SIG-M5 (cell line): Measurements from ENCODE around the gene IFNGR1.
A peak's percentile ranks its signal among the peaks of the same experiment; 100 is the strongest.
"Not testable (repeated sequence)": the region's sequence is repeated elsewhere in the genome, so short reads cannot be mapped to it uniquely, and the experiment has no call there.

Experiments used
- DNase-seq: peaks from one replicate; lab custom pipeline; 2025; lab: John Stamatoyannopoulos, UW

Gene IFNGR1

DNA sequence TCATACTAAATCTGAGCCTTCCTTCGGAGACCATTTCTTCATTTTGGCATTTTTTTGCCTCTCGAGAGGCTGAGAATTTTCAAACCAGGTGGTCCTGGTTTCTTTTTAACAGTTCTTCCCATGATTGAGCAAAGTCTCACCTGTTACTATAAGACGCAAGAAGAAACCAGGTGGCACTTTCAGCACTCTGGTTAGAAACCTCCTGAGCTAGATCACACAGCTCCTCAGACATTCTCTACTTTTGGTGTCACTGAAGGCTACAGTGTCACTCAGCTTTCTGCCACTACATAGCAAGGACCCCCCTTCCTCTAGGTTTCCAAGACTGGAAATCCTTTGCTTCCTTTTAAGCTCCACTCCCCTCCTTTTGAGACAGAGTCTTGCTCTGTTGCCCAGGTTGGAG is 7.3 kb downstream of the IFNGR1 start:
- no peak for DNase-seq

DNA sequence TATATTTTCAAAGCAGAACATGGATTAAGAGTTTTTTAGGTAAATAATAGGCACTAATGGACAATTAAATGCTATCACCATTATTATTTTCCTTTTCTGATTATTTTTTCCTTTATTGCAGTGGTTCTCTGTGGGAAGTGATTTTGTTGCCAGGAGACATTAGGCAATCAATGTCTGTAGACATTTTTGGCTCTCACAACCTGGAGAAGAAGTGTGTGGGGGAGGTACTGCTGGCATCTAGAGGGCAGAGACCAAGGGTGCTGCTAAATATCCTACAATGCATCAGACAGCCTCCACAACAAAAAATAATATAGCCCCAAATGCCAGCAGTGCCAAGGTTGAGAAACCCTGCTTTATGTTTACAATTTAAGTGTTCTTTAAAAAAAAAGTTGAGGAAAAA is 8.3 kb downstream of the IFNGR1 start:
- DNase-seq = no peak

DNA sequence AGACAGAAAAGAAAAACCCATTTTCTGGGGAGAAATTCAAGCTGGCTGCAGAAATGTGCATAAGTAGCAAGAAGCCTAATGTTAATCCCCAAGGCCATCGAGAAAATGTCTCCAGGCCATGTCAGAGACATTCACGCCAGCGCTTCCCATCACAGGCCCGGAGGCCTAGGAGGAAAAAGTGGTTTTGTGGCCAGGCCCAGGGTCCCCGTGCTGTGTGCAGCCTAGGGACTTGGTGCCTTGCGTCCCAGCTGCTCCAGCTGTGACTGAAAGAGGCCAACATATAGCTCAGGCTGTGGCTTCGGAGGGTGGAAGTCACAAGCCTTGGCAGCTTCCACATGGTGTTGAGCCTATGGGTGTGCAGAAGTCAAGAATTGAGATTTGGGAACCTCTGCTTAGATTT is 10.9 kb downstream of the IFNGR1 start:
- DNase-seq = no peak

DNA sequence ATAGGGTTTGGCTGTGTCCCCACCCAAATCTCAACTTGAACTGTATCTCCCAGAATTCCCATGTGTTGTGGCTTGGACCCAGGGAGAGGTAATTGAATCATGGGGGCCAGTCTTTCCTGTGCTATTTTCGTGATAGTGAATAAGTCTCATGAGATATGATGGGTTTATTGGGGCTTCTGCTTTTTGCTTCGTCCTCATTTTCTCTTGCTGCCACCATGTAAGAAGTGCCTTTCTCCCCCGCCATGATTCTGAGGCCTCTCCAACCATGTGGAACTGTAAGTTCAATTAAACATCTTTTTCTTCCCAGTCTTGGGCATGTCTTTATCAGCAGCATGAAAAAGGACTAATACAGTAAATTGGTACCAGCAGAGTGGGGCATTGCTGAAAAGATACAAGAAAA is 11.7 kb downstream of the IFNGR1 start:
- DNase-seq = not testable (repeated sequence)

DNA sequence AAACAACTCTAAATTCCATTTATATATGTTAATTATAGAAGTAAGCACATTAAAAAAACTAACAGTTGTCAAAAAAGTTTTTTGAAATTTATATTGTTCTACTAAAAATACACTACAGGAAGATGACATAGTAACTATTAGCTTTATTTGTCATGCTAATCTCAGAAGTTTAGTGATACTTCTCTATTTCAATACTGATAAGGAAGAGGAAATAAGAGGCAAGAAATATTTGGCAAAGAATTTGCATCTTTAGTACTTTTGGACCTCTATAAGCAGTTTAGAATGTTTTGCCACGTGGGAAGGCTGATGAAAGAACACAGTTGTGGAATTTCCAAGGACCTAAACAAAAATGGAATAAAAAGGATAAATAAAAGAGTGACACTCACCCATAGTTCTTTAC is 12.6 kb downstream of the IFNGR1 start:
- DNase-seq = no peak

DNA sequence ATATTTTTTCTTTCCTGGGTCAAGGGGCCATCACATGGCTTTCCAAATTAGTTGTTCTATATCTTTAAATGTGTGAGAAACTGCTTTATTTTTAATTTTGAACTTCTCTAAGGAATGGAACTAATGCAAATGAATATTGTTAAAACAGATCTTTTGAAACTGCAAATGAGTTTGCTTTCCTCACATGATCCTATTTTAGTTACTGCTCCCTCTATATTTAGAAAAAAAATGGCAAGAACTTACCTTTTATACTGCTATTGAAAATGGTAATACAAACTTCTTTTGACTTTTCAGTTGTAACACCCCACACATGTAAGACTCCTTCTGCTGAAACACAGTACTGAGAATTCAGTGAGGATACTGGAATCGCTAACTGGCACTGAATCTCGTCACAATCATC is 15.9 kb downstream of the IFNGR1 start:
- no peak for DNase-seq

DNA sequence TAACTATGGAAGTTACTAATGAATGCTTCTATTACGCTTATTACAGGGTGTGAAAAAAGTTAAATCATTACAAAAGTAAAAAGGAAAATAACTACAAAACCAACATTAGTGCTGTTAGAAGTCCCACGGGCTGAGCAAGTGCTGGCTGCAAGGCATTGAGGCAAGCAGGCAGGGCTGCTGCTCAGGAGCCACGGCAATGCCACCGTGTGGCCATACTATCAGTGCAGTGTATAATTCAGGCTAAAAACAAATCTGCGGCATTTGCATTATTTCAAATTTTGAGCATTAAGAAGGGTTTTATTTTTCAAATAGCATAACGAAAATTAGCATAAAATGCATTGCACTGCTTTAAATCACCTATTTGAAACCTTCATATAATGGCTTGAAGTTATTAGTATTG is 17.1 kb downstream of the IFNGR1 start:
- DNase-seq = no peak

DNA sequence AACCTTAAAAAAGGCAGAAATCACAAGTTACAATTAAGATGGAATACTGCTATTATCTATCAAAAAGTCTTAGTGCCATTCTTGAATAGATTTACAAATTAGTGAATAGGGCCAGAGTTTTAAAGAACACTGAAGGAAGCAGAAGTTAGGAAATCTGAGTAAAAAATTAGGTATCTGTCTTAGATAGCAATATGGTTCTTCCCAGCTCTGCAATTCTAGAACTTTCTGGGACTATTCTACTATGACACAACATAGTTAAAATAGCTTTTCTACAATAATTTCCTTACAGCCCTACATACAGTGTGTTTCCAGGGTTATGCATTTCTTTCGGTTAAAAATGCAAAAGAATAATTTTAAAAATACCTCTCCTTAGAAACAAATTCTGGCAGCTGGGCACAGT is 18.2 kb downstream of the IFNGR1 start:
- DNase-seq = no peak

DNA sequence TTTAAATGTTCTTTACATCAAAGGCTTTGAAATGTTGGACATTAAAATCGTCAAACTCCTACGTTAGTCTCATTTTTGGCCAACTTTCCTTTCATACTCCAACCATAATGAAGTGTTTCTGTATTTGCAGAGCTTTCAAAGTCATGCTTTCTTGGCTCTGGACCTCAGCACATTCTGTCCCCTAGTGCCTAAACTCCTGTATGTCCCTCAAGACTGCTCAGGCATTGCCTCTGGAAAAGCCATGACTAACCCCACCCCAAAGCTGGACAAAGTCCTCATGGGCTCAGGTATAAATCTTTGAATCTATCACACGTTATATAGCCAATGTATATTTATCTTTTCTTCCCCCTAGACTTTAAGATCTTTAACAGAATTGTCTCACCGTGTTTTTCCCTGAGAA is 18.9 kb downstream of the IFNGR1 start:
- no peak for DNase-seq

DNA sequence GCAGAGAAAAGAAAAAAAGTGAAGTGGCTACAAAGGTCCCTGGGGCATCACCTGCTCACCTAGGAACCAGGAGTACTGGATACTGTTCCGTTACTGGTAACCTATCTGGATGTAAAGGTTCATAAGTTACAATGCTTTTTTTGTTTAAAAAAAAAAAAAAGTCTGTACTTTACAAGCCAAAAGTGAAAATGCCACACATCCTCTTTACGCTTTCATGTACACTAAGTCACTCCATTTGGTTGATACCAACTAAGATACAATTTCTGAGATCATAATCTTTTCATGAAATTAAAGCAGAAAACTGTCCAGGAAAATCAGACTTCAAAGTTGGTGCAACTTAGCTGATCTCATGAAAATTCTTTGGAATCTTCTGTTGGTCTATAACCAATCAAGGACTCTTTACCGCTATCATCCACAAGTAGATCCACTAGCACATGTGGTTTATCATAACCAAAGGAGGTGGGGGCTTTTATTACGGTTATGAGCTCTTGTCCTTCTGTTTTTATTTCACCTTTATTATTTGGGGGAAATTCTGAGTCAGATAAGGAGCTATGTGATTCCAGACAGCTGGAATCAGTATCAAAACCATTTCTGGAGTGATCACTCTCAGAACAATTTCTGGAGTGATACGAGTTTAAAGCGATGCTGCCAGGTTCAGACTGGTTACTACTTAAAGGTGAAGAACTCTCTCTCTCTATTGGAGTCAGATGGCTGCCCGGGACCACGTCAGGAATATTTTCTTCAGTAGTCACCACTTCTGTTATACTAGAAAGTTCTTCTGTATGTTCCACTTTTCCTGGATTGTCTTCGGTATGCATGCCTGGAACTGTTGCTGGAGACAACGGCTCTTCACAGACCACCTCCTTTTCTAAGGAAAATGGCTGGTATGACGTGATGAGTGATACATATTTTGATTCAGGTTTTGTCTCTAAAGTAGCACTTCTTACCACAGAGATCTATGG is 21.2 kb downstream of the IFNGR1 start:
- no peak for DNase-seq

DNA sequence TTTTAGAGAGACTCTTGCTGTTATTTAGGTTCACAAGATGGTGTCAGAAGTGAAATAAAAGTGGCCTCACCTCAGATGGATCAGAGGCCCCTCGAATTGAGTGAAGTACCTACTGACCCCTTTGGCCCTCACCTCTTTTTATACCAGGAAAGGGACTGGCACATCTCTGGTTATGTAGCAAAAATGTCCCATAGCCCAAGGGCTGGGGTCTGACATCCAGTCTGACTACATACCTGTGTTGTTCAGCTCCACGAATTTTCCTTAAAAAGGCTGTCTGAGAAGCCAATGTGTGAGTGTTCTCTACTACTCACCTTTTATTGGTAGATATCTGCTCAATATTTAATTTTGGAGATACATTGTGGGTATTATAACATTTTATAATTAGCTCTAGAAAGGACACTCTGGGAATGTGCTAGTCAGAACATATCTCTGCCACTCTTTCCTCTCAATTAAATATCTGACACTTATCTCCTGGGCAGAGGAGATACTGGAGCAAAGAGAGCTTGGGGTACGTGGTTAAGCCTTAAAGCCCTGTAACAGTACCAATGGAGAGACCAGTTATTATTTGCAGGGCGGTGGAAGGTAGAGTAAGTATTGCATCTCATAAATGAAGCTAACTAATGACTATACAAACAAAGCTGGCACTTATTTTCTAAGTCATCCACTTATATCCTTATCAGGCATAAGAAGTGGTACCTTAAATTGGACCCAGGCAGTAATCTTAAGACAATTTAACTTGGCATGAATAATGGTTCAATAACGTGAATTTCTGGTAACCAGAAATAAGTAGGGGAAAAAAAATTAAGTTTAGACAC is 25.7 kb downstream of the IFNGR1 start:
- DNase-seq = no peak

DNA sequence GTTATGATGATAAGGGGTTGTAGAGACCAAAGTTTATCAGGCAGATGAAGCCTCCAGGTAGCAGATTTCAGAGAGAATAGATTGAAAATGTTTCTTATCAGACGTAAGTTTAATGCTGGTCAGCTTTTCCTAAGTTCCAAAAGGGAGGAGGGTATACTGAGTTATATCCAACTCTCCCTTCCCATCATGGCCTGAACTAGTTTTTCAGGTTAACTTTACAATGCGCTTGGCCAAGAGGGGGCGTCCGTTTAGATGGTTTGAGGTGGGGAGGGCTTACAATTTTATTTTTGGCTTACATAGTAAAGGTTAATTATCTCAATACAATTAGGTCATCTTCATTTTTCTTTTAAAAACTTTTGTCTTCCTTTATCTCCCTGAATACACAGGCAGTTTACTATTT is 26.4 kb downstream of the IFNGR1 start:
- DNase-seq = no peak

DNA sequence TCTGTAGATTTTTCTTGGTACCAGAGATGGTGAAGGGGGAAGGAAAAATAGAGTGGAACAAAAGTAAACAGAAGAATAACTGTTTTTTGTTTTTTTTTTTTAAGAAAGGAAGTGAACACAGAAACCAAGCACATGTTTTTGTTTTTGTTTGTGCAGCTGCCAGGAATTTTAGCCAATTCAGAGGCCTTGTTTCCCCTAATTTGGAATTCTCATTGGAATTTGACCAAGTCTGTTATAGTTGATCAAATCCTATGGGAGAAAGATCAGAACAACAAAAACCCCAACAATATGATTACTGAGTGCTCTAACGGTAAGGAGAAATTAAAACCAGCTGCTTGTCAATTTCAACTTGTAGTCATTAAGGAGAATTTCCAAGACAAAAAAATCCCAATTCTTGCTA is 27.5 kb downstream of the IFNGR1 start:
- DNase-seq = no peak

DNA sequence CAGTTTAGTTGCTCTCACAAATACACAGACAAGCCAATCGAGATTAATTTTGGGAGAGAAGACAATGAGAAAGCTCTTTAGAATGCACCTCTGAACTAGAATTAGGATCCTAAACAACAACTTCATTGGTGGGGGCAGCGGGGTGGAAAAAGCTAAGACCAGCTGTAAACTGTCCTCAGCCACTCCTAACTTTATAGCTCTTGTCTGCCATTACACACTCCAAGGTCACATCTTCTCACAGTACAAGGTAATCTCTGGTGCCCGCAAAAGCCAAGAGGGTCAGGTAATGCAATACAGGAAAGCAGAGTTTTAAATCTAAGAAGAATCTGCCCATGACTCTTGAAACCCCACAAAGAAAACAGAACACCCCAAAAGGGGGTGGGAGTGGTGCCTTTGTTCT is 27.9 kb downstream of the IFNGR1 start:
- DNase-seq = no peak

DNA sequence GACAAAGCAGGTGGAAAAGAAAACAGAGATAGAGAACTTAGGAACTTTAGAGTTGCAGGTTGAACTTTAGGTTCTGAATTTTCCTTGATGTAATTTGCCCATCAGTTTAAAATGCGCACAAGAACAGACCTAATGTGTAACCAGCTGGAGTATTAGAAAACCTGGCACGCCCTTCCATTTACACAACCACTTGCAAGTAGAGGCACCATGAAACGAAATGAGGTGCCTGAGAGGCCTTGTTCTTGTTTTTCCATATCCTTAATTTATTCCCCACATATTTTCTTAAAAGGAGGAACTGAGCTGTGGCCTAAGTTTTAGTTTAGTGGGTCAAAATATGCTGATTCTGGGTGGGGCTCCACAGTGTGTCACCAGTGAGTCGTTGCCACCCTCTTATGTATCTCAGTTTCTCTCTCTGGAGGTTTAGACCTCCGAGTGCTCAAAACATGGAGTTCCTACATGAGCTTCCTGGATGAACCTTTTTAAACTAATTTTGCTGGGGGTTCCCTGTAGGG is 28.5 kb downstream of the IFNGR1 start:
- DNase-seq = no peak

DNA sequence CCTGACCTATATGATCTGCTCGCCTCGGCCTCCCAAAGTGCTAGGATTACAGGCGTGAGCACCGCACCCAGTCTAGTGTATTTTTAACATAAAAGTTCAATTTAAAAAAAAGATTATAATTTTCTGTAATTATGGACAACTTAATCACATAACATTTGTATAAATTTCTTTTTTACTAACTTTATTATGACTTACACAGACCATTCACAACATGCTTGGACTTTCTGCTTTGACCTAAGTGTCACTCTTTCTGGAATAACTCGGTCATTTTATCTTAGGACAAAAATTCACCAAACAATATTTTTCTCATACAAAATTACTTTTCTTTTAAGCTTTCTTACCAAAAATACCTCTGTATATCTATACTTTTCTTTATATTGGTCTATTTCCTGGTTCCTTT is 30.3 kb downstream of the IFNGR1 start:
- no peak for DNase-seq

DNA sequence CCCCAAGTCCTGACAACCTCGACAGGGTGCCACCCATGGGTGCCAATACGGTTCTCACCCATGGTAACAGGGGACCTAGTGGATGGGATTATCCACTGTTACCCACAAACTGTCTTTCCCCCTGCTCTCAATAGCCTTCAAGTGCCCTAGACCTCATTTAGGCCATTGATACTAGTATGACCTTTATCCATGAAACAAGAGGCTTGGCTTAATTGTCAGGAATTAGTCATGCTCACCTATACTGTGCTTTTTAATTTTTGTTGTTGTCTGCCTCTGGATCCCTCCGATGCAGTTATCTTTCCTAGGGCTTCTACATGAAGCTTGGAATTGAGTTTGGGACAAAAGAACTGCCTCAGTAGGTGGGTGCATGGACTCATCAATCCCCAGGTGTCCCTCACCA is 33.9 kb downstream of the IFNGR1 start:
- DNase-seq = no peak

DNA sequence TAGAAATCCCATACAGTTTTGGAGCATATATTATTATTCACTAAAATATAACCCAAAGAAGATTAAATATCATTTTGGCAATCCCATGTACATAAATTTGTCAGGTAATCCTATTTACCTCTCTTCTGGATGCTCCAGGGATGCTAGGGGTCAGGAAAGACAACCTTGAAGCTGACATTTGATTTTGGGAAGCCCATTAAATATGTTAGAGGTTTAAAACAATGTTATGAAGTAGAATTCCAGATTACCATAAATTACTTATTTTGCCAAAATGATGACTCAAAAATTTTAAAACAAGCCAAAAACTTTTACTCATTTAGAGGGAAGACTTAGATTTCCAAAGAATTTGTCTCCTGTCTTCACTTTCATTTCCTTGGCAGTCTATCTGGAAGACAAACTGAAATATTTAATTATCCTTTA is 36.5 kb downstream of the IFNGR1 start:
- DNase-seq = no peak

DNA sequence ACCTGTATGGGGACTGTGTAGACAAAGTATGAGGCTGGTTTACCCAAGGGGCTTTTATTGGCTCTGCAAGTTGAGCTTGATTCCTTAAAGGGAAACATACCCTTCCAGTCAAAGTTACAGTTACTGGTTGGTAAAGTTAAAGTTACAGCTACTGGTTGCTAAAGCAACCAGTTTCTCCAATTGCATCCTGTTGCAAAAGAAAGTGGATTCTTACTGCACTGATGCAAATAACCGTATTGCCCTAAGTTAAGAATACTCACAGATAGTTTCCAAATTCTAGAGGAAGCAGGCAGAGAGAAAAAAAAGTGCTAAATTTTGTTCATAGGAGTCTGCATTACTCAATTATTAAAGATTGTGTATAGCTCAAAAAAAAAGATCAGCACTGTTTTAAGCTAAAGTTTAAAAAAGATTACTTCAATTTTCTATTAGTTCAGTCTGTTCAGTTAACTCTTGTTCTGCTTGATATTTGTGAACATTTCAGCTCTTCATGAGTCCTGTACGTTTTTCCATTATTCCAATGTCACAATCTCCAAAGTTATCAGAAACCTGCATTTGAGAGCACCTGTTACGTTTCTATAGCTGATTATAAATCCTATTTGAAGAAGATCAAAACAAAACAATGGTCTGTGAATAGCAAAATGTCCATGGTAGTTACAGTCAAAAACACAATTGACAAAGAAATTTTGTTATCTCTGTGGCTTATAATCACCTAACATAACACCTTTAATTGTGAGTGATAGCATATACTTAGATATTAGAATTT is 37.1 kb downstream of the IFNGR1 start:
- DNase-seq = peak; percentile 10

DNA sequence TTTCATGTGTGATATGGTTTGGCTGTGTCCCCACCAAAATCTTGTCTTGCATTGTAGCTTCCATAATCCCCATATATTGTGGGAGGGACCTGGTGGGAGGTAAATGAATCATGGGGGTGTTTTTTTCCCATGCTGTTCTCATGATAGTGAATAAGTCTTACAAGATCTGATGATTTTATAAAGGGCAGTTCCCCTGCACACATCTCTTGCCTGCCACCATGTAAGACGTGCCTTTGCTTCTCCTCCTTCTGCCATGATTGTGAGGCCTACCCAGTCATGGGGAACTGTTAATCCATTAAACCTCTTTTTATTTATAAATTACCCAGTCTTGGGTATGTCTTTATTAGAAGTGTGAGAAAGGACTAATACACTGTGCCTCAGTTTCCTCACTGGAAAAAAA is 41.6 kb downstream of the IFNGR1 start:
- DNase-seq = no peak

DNA sequence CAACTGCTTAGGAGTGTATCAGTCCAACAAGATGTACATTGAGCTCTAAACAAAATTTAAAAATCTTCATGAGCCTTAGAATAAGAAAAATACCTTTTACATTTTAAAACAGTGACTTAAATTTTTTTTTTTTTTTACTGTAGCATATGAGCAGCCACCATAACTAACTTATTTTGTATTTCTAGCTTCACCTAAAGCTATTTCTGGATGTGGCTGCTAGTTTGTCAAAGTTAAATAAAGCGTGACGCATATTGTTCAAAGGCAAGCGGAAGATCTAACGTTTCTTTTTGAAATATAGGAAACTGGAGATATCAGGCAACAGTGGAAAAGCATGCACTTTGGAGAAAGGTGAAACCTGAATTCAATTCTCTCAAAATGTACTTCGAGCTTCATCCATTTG is 42.5 kb downstream of the IFNGR1 start:
- no peak for DNase-seq

DNA sequence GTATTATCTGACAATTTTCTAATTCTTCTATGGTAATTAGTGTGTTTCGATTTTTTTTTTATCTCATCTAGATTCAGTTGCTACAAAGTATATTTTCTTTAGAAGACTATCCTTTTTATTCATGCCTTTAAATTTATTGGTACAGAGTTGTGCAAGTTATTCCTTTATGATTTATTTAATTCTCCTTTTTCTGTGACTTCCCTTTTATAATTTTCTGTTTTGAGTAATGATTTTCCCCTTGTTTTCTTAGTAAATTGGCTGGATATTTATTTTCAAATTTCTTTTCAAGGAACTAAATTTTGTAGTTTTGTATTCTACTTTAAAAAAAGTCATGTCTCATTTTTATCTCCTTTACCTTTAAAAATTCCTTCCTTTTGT is 43.3 kb downstream of the IFNGR1 start:
- no peak for DNase-seq
